GM21737 (cell line): ENCODE results near the gene ZNF705A.
A peak's percentile ranks its signal among the peaks of the same experiment; 100 is the strongest.
"Not testable (repeated sequence)": the region's sequence is repeated elsewhere in the genome, so short reads cannot be mapped to it uniquely, and the experiment has no call there.

Experiments
- ATAC-seq: cut with Tn5 transposase; IDR thresholded peaks from one replicate; pipeline ENCODE4 v1.9.1; 2021; ENCODE audit warnings: mild to moderate bottlenecking, moderate library complexity; ENCODE audit not compliant: unreplicated experiment

ZNF705A gene

GRCh38 chr12:8156845-8157244 lies at the start of gene ZNF705A:
ZNF705A (plus strand) TSS chr12:8157015; CDS start chr12:8172626, 15,611 bp downstream.
- ATAC-seq: no peak

- ATAC-seq: peak; percentile 59
These were observed 47.9 kb upstream of the ZNF705A start for GRCh38 chr12:8108808-8109398.

GRCh38 chr12:8113117-8113516 lies 43.7 kb upstream of the ZNF705A start:
- not testable (repeated sequence) for ATAC-seq

GRCh38 chr12:8120072-8120713 lies 36.6 kb upstream of the ZNF705A start:
- ATAC-seq: no peak

- no peak for ATAC-seq
These were observed 33.5 kb upstream of the ZNF705A start, which contains the start of gene CLEC4A for GRCh38 chr12:8123124-8123912. CLEC4A (plus strand) TSS chr12:8123617; CDS start chr12:8123879, 262 bp downstream.

GRCh38 chr12:8127138-8127537 lies 29.7 kb upstream of the ZNF705A start:
- ATAC-seq: no peak

GRCh38 chr12:8133636-8134397 lies 23.0 kb upstream of the ZNF705A start:
- ATAC-seq: not testable (repeated sequence)

GRCh38 chr12:8134398-8134930 lies 22.4 kb upstream of the ZNF705A start:
- ATAC-seq: not testable (repeated sequence)

GRCh38 chr12:8141647-8142046 lies 15.2 kb upstream of the ZNF705A start:
- ATAC-seq: not testable (repeated sequence)

GRCh38 chr12:8143261-8143660 lies 13.6 kb upstream of the ZNF705A start:
- ATAC-seq: no peak

- no peak for ATAC-seq
These were observed 10.9 kb upstream of the ZNF705A start for GRCh38 chr12:8145754-8146441.

GRCh38 chr12:8146442-8146771 lies 10.4 kb upstream of the ZNF705A start:
- ATAC-seq: no peak

- ATAC-seq: no peak
These were observed 2.3 kb upstream of the ZNF705A start for GRCh38 chr12:8154526-8154925.

- no peak for ATAC-seq
These were observed 399 bp upstream of the ZNF705A start for GRCh38 chr12:8156416-8156815.

- no peak for ATAC-seq
These were observed 826 bp downstream of the ZNF705A start for GRCh38 chr12:8157484-8158198.

GRCh38 chr12:8172911-8173310 lies 16.1 kb downstream of the ZNF705A start:
- ATAC-seq: not testable (repeated sequence)

GRCh38 chr12:8179989-8180585 lies 23.3 kb downstream of the ZNF705A start:
- not testable (repeated sequence) for ATAC-seq

GRCh38 chr12:8181271-8181670 lies 24.5 kb downstream of the ZNF705A start:
- ATAC-seq: not testable (repeated sequence)

GRCh38 chr12:8182923-8183322 lies 26.1 kb downstream of the ZNF705A start:
- ATAC-seq: not testable (repeated sequence)
